Transverse colon (tissue), 4 donors: Measurements from ENCODE around the gene ACLY. TPM values are rescaled to one million over a fixed set of nuclear protein-coding genes. Genes with fewer than 3 reads are reported as not detected.
A peak's percentile ranks its signal among the peaks of the same experiment; 100 is the strongest.

ENCODE experiments used
- DNase-seq: peaks from one replicate; pipeline ENCODE4 v3.0.0-alpha.2; 2019
- H3K27ac ChIP-seq, 4 donors: fragments of 200-600 bp; sonication (generic); 2 replicates each; pipeline ENCODE4 v1.5.1; 2016 to 2018; ENCODE audit warnings: inconsistent platforms in 4 of 4
- H3K27me3 ChIP-seq: fragments of 200-600 bp; sonication (generic); 2 replicates; pipeline ENCODE4 v1.5.1; 2017; ENCODE audit warnings: inconsistent platforms
- H3K36me3 ChIP-seq, 4 donors: fragments of 200-600 bp; sonication (generic); 2 replicates each; pipeline ENCODE4 v1.5.1; 2017 to 2019; ENCODE audit warnings: inconsistent platforms in 4 of 4
- H3K4me1 ChIP-seq, 4 donors: fragments of 200-600 bp; sonication (generic); 2 replicates each; pipeline ENCODE4 v1.5.1; 2017 to 2020; ENCODE audit warnings: inconsistent platforms in 4 of 4
- H3K4me3 ChIP-seq, 4 donors: fragments of 200-600 bp; sonication (generic); 1 replicate in 1 of 4; 2 replicates in 3 of 4; pipeline versions ENCODE4 v1.5.1 to v1.6.1; 2017 to 2019; ENCODE audit warnings: inconsistent platforms in 4 of 4
- H3K9me3 ChIP-seq, 2 donors: fragments of 200-600 bp; sonication (generic); 2 replicates each; pipeline ENCODE4 v1.5.1; 2017 to 2019; ENCODE audit warnings: inconsistent platforms in 2 of 2
- EP300 ChIP-seq: sonication (generic); formaldehyde crosslinking; IDR thresholded peaks from one replicate; pipeline ENCODE4 v1.6.1; 2017; ENCODE audit warnings: antibody characterized with exemption, low read depth
- POLR2A ChIP-seq: fragments of 450-650 bp; IDR thresholded peaks from one replicate; pipeline ENCODE4 v1.6.1; 2016; ENCODE audit warnings: antibody characterized with exemption, mild to moderate bottlenecking, moderate library complexity
- POLR2AphosphoS5 ChIP-seq, 3 donors: sonication (generic); formaldehyde crosslinking; IDR thresholded peaks; one replicate each; pipeline ENCODE4 v1.6.1; 2016; ENCODE audit warnings: antibody characterized with exemption in 3 of 3
- WGBS, 2 donors: methylation state at CpG; one replicate each; pipeline ENCODE4 v1.1.5; 2018; ENCODE audit warnings: low coverage in 1 of 2; 5-methylcytosine and 5-hydroxymethylcytosine counted together
- in situ Hi-C, 4 donors: fragments of 200-750 bp; cut with MboI; loops; one replicate each; pipeline versions ENCODE4 v1.15.0 to v1.15.1; 2017; ENCODE audit warnings: low sequenced_read_pairs in 3 of 4, low pct_ligation_motif_present in 1 of 4, low pct_unique_long_range_greater_than_20kb in 1 of 4
- intact Hi-C: fragments of 100-400 bp; cut with DNase I; formaldehyde crosslinking; loops from one replicate; pipeline ENCODE4 v1.15.1; 2023; ENCODE audit warnings: low total_unique reads
- total RNA-seq, 4 donors: library from RNA; depleted of rRNA; stranded (reverse); fragments of >200 nt; gene quantifications; one replicate each; pipeline ENCODE4 v1.1.0, GENCODE V29; 2016
- TF ChIP-seq, protein P1 (sequence below), 5 experiments: fragments of 200-600 bp in 3 of 5; fragments of 450-650 bp in 2 of 5; sonication (generic) in 3 of 5; IDR thresholded peaks; 1 replicate in 2 of 5; 2 replicates in 3 of 5; pipeline ENCODE4 v1.5.1; 2016 to 2017; ENCODE audit warnings: antibody characterized with exemption in 5 of 5, inconsistent platforms in 3 of 5, mild to moderate bottlenecking in 2 of 5, moderate library complexity in 1 of 5

Gene ACLY
- total RNA-seq, 4 donors from 2014 or later = 39.2 to 69.2 (median 51.9) TPM

DNA sequence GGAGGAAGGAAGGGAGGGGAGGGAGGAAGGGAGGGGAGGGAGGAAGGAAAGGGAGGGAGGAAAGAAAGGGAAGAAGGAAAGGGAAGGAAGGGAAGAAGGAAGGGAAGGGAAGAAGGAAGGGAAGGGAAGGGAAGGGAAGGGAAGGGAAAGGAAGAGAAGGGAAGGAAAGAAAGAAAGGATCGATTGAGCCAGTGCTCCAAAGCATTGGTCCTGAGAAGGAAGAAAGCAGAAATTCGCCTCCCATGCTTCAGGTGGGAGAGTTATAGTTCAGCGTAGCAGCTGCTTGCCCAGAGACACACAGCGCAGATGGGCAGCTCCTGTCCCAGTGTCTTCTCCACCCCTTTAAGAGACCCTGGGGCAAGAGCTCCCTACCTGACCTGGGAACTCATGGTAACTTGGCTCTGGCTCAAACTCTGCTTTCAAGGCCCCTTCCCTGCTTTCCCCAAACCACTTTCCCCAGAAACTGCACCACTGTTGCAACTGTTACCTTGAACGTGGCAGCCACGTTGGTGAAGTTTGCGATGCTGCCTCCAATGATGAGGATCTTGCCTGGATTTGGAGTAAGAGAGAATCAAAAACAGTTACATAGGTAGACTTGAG is 14.4 kb downstream of the ACLY start:
- 90 to 93% methylated on average over 3 to 7 of the region's 7 CpGs for WGBS, 2 donors
- H3K36me3 ChIP-seq = peaks cover 0 to 47% (median 12%) of the 10 kb centered on the region in 4 donors
- no peaks in the 10 kb centered on the region for H3K27me3 ChIP-seq
- in situ Hi-C loops (no loop called here), intact Hi-C loops (no loop called here)
- TF ChIP-seq, protein P1, sequence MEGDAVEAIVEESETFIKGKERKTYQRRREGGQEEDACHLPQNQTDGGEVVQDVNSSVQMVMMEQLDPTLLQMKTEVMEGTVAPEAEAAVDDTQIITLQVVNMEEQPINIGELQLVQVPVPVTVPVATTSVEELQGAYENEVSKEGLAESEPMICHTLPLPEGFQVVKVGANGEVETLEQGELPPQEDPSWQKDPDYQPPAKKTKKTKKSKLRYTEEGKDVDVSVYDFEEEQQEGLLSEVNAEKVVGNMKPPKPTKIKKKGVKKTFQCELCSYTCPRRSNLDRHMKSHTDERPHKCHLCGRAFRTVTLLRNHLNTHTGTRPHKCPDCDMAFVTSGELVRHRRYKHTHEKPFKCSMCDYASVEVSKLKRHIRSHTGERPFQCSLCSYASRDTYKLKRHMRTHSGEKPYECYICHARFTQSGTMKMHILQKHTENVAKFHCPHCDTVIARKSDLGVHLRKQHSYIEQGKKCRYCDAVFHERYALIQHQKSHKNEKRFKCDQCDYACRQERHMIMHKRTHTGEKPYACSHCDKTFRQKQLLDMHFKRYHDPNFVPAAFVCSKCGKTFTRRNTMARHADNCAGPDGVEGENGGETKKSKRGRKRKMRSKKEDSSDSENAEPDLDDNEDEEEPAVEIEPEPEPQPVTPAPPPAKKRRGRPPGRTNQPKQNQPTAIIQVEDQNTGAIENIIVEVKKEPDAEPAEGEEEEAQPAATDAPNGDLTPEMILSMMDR (IDR thresholded peaks at IDR 0.05) = no peak
- TF ChIP-seq POLR2A (no peak), EP300 (no peak), POLR2AphosphoS5 (IDR thresholded peaks at IDR 0.05) (no peak)
- no peak overlapping the region for H3K4me3 ChIP-seq
- DNase-seq = no peak
- no peaks in the 10 kb centered on the region for H3K4me1 ChIP-seq
- H3K27ac ChIP-seq = no peak overlapping the region
- no peaks in the 10 kb centered on the region for H3K9me3 ChIP-seq

- no peak for DNase-seq
- in situ Hi-C loops (no loop called here), intact Hi-C loops (no loop called here)
- WGBS, 2 donors = 80 to 85% methylated on average over 5 to 11 of the region's 11 CpGs
- no peaks in the 10 kb centered on the region for H3K4me1 ChIP-seq
- no peaks in the 10 kb centered on the region for H3K27me3 ChIP-seq
- TF ChIP-seq POLR2A = no peak
- TF ChIP-seq, protein P1 (IDR thresholded peaks at IDR 0.05) = no peak
- H3K9me3 ChIP-seq = no peaks in the 10 kb centered on the region
- no peak overlapping the region for H3K27ac ChIP-seq
- peaks cover 0 to 66% (median 20%) of the 10 kb centered on the region in 4 donors for H3K36me3 ChIP-seq
- H3K4me3 ChIP-seq = no peak overlapping the region
Observed at GRCh38 chr17:41901646-41902045, 17.1 kb downstream of the ACLY start.

DNA sequence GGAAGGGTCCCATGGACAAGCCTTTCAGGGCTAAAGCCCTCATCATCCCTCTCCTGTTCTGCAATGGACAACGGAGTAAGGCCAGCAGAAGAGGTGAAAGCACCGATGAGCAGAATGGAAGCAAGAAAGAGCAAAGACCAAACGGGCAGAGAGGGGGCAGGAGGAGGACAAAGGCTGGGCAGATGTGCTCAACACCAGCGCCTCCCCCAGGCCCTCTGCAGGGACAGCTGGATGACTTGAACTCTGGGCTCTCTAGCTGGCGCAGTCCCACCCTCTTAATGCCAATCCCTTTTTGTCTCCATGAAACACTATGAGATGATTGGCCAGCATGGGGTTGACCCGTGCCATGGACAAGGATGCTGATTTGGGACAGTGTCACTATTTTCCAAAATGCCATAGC is 22.0 kb downstream of the ACLY start:
- no peak overlapping the region for H3K4me3 ChIP-seq
- no peak for DNase-seq
- H3K36me3 ChIP-seq = peaks cover 0 to 67% (median 20%) of the 10 kb centered on the region in 4 donors
- TF ChIP-seq, protein P1 (IDR thresholded peaks at IDR 0.05) = no peak
- no peak for TF ChIP-seq POLR2AphosphoS5 (IDR thresholded peaks at IDR 0.05)
- no peak for TF ChIP-seq POLR2A
- TF ChIP-seq EP300 = no peak
- in situ Hi-C loops = no loop called here
- 40 to 88% methylated on average over 1 to 6 of the region's 6 CpGs for WGBS, 2 donors
- H3K9me3 ChIP-seq = no peaks in the 10 kb centered on the region
- H3K27me3 ChIP-seq = no peaks in the 10 kb centered on the region
- H3K27ac ChIP-seq = no peak overlapping the region
- intact Hi-C loops = no loop called here
- peaks cover 0 to 7% (median 0%) of the 10 kb centered on the region in 4 donors for H3K4me1 ChIP-seq

GRCh38 chr17:41895617-41896016 is 23.1 kb downstream of the ACLY start:
- WGBS, 2 donors = 68 to 83% methylated on average over 1 to 5 of the region's 5 CpGs
- in situ Hi-C loops = no loop called here
- Histone ChIP-seq H3K4me1 (peaks cover 0 to 7% (median 0%) of the 10 kb centered on the region in 4 donors), H3K27me3 (no peaks in the 10 kb centered on the region), H3K27ac (peak overlapping the region; percentile 7 to 66 (median 44)), H3K36me3 (peaks cover 0 to 63% (median 19%) of the 10 kb centered on the region in 4 donors), H3K4me3 (no peak overlapping the region), H3K9me3 (no peaks in the 10 kb centered on the region)
- intact Hi-C loops = no loop called here
- TF ChIP-seq POLR2AphosphoS5 (IDR thresholded peaks at IDR 0.05) (no peak), POLR2A (no peak), EP300 (no peak)
- TF ChIP-seq, protein P1 (IDR thresholded peaks at IDR 0.05) = no peak
- DNase-seq = no peak
